ENCODE results near the gene MALRD1.
"Not testable (repeated sequence)": the region's sequence is repeated elsewhere in the genome, so short reads cannot be mapped to it uniquely, and the experiment has no call there.

The MALRD1 gene

DNA sequence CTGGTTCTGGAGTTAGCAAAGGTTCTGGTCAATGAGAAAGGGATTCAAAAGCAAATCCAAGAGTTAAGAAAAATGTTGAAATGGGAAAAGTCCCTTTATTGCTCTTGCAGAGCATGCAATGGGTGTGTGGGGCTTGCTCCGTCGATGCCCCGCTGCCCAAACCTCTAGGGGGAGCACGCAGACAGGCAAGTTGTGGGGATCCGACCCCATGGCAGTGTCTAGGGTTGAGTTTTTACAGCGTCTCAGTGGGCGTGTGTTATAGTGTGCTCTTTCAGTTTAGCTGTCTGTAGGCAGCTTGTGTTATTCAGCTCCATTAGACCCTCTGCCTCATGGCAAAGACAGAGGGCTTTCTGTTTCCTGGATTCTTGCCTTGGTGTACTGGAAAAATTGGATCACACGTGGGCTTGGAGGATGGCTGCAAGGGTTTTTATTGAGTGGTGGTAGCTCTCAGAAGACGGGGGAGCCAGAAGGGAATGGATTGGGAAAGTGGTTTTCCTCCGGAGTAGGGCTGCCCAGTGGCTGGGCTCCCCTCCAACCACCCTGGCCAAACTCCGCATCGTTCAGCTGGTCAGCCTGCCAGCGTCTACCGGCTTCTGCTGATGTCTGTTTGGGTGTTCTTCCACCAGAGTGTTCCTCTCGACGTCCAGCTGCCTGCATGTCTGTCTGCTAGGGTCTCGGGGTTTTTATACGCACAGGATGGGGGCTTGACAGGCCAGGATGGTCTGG, 665.4 kb downstream of the MALRD1 start:
- no peak for DNase-seq (ENCODE audit: low spot score)

DNA sequence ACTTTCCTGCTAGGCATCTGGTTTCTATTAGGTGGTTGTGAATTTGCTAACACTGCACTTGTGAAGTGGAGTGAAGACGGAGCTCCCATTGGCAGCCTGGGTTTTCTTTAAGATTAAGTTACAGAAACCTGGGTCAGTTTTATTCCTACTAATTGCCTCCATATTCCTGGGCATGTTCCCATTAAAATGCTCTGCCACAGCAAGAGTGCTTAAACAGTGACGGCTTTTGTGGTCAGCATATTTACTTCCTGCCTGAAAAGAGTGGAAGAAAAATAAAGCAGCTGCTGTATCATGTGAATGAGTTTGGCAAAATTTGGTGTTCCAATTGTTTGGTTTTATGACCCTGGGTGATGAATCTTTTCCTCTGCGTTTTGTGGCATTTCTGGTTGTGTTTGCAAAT, 670.7 kb downstream of the MALRD1 start:
- no peak for DNase-seq (ENCODE audit: low spot score)

DNA sequence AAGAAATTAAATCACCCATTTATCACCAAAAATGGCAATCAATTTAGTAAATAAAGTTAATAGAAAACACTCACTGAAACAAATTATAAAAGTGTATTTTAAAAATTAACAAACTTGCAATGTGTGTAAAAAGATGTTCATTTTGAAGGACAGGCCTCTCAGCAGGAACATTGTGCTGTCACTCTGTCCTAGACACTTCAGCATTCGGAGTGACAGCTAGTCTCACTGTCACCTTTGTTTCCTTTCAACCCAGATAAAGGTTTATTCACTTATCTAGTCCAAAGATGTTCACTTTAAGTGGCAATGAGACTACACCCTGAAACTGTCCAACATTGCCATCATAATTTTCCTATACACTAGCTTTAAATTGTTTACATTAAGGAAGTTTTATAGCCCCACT, 675.7 kb downstream of the MALRD1 start:
- DNase-seq (ENCODE audit: low spot score), result no peak

DNA sequence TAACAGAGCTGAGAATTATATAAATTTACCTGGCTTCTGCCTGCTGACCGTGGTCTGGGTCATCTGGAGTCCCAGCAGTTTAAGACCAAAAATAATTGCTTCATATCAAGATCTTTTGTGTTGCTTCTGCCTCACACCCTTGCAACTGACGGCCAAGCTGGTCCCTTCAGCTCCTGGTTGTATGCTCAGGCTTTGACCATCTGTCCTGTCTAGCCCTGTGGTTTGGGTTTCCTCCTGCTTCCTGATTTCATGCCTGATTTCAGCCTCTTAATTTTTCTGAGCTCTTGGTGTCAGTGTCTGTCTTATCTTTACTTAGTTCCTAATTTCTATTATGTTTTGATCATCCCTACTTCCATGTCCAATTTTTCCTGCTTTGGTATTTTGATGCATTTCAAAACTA, 679.8 kb downstream of the MALRD1 start:
- no peak for DNase-seq (ENCODE audit: low spot score)

DNA sequence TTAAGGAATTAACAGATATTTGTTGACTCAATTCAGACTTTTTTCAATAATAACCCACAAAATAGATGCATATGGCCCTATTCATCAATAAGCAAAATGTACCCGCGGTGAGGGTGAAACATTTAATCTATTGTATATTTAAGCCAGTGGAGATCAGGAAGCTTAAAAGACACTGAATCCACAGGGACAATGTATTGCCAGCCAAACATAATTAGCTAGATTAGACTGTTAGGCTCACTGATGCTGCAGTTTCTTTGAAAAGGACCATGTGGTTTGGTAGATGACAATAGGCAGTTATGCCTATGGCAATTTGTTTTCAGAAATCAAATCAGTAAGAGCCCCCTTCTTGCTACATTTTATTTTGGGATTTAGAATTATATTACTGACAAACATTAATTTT, 680.4 kb downstream of the MALRD1 start:
- DNase-seq (ENCODE audit: low spot score), result no peak

DNA sequence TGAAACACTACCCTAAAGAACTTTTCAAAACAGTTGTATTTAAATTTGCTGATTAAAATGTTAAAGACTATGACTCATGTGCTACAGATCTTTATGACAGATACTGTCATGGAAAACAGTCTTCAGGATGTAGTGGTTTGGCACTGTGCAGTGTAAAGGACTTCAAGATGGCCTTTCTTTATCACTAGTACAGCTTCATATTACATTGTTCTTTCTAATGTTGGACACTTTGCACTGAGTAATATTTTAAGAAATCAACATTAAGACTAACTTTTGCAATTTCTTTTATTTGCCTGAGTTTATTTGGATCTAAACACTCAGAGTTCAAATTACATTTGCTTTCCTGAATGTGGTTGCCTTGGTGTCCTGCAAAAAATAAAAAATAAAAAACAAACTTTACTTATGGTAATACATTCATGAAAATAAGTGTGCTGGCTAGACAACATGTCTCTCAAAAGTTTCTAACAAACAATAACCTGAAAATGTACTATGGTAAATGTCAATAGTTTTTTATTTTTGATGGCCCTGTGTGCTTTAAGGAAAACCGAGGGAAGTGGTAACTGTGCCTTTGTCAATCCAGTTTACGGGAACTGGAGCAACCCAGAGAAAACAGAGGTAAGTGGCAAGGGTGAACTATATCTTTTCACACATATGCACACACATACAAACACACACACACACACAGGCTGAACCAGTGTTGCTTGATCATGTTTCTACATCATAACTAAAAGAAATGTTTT, 681.7 kb downstream of the MALRD1 start:
- no peak for DNase-seq (ENCODE audit: low spot score)

DNA sequence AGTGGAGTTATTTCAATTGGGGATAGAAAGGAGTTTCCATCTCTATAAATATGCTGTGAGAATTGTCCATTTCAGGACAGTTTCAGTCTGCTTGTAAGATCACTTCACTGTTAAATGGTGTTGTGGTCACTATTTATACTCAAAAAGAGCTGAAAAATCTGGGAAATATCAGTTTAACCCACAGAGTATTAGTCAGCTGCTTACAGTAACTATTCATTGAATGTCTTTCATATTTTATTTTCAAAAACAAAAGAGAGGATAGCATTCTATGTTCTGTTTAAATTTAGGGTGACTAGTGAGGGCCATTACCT, 682.3 kb downstream of the MALRD1 start:
- no peak for DNase-seq (ENCODE audit: low spot score)

DNA sequence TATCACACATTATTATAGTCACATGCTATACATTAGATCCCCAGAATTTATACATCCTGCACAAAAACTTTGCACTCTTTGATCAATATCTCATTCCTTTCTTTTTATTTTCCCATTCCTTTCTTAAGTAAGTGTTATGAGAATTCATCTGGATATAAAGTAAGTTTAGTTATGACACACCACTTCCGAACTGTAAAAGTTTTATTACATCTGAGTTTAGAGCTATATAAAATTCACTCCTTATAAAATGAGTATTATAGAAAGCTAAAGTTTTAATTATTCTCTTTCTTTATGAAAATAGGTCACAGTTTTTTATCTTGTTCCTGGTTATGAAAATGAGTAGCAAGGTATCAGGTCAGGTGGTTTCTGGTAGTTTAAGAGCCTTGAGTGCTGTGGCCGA, 683.0 kb downstream of the MALRD1 start:
- no peak for DNase-seq (ENCODE audit: low spot score)

DNA sequence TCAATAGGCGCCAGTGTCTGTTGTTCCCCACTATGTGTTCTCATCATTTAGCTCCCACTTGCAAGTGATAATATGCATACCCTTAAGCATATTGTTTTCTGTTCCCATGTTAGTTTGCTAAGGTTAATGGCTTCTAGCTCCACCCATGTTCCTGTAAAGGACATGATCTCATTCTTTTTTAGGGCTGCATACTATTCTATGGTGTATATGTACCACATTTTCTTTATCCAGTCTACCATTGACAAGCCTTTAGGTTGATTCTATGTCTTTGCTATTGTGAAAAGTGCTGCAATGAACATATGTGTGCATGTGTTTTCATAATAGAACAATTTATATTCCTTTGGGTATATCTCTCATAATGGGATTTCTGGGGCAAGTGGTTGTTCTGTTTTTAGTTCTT, 689.8 kb downstream of the MALRD1 start:
- DNase-seq (ENCODE audit: low spot score), result no peak

DNA sequence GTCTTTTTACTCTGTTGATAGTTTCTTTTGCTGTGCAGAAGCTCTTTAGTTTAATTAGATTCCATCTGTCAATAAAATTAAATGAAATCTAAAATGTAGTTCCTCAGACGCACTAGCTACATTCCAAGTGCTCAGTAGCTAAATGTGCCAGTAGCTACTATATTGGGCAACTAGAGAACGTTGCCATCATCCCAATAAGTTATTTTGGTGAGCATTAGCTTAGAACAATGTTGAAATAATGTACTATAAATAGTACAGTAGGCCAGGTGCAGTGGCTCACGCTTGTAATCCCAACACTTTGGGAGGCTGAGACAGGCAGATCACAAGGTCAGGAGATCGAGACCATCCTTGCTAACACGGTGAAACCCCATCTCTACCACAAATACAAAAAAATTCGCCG, 690.6 kb downstream of the MALRD1 start:
- DNase-seq (ENCODE audit: low spot score), result not testable (repeated sequence)

DNA sequence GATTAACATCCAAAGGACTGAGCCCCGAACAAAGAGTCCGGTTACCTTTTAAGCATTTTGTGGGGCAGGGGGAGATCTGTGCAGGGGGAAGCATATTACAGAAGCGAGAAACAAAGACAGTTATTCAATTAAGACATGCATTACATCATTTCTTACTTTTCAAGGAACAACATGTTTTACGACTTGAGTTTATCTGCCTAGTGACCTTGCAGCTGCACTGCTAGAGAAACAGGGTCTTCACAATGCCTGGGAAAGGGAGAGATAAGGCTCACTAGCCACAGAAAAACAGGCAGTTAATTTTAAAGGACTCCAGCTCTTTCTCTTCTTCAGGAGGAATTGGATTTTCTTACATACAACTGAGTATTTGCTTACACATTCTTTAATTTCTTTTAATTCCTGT, 693.5 kb downstream of the MALRD1 start:
- DNase-seq (ENCODE audit: low spot score), result not testable (repeated sequence)

DNA sequence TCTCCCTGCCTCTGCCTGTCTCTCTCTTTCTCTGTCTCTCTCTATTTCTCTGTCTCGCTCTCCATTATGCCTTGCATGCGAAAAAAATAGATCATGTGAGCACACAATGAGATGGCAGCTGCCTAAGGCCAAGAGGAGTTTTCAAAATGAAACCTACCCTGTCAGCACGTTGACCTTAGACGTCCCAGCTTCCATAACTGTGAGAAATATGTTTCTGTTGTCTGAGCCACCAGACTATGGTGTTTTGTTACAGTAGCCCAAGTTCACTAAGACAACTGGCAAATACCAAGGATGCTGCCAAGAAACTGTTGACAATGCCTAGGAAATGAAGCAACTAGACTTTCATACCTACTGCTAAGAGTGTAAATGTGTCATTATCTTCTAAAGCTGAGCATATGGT, 697.1 kb downstream of the MALRD1 start:
- no peak for DNase-seq (ENCODE audit: low spot score)

DNA sequence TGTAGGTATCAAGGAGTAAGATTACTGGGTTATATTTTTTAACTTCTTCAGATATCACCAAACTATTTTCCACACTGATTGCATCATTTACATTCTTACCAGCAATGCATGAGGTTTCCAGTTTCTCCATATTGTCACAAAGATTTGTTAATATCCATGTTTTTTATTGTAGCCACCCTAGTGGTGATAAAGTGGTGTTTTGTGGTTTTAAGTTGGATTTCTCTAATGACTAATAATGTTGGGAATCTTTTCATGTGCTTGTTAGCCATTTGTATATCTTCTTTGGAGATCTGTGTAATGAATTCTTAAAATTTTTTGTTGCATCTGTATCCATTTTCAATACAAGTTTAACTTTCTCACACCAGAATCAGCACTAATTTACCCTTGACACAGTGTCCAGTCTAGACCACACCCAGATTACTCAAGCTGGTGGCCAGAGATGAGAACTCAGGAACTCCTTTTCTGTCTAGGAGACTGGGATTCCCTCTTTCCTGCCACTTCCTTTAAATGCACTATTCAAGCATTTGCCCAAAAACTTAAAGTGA, 700.7 kb downstream of the MALRD1 start:
- no peak for DNase-seq (ENCODE audit: low spot score)

DNA sequence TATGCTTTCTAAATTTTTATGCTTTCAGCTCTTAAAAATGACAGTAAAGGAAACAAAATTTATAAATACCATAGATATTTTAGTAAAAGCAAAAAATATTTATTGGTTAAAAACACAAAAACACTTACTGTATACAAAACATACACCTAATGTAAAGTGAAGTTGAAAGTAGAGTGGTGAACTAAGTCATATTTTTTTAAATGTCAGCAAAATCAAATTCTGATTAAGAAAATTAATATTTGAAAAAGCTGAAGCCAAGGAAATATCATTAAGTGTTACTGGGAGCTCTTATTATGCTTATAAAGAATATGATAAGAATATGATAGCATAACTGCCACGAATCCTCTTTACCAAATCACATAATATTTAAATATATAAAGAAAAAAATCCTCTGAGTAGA, 702.4 kb downstream of the MALRD1 start:
- DNase-seq (ENCODE audit: low spot score), result no peak

DNA sequence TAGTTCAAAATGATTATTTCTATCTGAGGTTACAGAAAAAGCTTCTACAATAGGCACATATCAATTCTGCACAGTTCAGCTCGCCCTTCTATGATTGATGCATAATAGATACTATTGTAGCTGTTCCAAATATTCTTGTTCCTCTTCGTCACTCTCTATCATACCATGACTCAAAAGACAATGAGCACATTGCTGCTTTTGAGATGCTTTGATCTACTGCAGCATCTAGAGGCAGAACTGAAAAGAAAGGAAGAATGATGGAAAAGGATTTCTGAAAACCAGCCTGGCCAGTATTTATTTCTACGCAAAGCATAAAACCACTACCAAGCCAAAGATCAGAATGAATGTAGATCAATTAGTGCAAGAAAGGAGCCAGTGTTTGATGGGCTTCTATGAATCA, 708.3 kb downstream of the MALRD1 start:
- DNase-seq (ENCODE audit: low spot score), result no peak

DNA sequence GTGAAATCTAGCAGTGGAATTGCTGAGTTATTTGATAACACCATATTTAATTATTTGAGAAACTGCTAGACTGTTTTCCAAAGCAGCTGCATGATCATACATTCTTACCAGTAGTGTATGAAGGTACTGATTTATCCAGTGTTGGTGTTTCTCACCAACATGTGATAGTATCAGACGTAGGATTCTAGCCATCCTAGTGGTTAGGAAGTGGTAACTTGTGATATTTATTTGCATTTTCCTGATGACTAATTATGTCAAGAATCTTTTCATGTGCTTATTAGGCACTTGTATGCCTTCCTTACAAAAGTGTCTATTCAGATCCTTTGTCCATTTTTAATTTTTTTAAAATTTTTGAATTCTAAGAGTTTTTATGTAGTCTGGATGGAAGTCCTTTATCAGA, 713.4 kb downstream of the MALRD1 start:
- no peak for DNase-seq (ENCODE audit: low spot score)

DNA sequence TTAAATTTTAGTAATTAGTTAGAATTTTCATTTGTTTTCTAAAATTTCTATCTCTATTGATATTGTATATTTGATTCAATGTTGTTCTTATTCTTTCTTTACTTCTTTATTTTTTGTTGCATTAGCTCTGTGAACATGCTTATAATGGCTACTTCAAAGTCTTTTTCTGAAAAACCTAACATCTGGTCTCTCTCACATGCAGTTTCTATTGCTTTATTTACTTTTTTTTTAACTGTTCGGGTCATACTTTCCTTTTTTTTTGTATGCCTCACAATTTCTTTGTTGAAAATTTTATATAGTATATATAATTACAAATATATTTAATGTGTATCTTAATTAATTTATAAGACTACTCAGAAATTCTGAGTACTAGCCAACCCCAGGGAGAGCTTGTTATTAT, 715.5 kb downstream of the MALRD1 start:
- DNase-seq (ENCODE audit: low spot score), result no peak

DNA sequence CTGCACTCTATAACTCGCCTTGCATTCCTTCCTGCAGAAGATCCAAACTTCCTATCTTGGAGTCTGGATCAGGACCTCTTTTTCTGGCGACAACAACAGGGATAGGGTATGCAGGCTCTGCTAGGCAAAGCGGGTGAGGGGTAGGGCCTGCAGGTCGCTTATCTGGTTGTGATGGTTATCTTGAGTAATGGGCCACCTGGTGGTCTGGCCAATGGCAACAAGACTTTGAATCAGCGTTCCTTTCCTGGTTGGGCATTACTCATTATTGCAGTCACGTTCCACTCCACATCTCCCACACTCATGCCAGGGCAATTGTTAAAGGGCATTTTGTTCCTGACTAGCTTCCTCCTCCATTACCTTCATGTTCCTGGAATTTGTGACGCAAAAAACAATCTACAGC, 719.3 kb downstream of the MALRD1 start:
- no peak for DNase-seq (ENCODE audit: low spot score)

DNA sequence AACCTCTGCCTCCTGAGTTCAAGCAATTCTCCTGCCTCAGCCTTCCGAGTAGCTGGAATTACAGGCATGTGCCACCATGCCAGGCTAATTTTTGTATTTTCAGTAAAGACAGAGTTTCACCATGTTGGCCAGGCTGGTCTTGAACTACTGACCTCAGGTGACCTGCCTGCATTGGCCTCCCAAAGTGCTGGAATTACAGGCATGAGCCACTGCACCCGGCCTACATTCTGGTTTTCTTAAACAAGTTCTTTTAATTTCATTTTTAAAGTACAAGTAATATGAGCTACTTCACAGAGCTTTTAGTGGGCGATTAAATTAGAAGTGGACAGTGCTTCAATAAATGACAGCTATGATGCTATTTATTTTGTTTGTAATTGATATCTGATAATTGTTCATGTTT, 721.2 kb downstream of the MALRD1 start:
- not testable (repeated sequence) for DNase-seq (ENCODE audit: low spot score)

DNA sequence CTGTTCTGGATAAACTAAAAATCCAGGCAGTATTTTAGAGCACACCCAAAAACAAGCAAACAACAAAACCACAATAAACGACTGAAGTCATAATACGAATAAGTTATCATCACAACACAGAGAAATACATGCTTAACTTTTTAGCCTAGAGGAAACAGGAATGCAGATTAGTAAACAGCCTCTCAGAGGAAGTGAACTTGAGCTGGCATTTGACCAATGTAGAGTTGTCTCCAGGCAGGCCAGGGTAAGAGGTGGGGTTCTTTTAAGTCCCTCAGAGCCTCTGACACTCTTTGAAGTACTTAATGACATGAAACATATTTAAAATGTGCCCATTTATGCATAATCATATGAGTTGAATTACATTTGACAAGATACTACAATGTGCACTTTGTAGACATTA, 724.4 kb downstream of the MALRD1 start:
- no peak for DNase-seq (ENCODE audit: low spot score)

DNA sequence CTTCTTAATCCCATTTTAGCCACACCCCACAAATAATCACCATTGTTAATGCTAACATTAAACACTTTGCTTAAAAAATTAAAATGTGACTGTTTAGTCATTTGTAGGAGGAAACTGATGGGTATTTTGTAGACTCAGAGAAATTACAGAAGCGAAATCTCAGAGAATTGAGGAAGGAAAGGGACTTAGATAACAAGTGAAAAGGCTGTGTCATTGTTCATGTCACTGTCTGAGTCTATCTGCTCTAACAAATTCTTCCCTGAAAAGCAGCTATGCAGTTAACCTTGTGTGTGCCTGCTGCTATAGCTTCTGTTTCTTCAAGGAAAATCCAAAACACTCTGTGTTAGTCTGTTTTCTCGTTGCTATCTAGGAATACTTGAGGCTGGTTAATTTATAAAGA, 726.7 kb downstream of the MALRD1 start:
- DNase-seq (ENCODE audit: low spot score), result no peak

DNA sequence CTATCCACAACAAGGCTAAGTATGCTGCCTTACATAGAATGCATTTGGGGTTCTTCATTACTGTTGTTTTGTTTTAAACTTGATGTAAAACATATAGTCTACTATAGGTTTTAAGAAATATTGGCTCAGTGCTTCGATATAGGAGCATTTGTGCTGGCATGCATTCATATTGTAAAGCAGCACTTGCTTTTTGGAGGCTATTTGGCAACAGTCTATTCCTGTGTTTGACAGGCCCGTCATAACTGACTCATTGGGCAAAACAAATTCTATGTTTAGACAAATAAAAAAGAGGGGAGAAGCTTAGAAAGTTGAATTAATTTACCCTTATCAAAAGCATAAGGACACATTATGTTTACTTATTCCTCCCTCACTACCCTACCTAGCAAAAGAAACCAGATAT, 729.2 kb downstream of the MALRD1 start:
- no peak for DNase-seq (ENCODE audit: low spot score)

DNA sequence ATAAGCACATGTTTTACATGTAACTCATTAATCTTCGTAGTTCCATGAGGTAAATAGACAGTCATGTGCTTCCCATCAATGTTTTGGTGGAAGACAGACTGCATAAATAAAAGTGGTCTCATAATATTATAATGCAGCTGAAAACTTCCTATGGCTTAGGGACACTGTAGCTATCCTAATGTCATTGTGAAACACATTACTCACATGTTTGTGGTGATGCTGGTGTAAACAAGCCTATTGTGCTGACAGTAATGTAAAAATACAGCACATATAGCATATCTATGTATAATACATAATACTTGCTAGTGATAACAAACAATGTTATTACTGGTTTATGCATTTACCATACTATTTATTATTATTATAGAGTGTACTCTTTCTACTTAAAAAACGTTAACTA, 730.4 kb downstream of the MALRD1 start:
- DNase-seq (ENCODE audit: low spot score), result no peak
